ENCODE results near the gene KCNK4.

Gene KCNK4

DNA sequence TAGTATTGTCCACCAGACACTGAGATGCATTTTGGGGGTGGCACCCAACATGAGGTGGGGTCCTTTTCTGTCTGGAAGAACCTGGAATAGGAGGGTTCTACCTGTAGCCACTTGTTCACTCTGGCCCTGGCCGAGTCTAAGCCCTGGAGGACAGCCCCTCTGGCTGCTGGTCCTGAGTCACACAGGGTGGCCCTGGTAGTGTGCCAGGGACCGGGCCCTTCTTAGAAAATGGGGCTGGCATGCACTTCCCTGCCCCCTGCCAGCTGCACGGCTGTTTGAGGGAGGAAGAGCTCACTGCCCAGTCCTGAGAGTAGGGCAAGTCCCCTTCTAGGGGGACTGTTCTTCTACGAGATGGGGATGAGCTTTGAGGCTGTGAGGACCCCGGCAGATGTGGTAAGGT lies 37.6 kb upstream of the KCNK4 start:
- H3K4me3 ChIP-seq (ENCODE audit: low read depth, low read length), result no peak overlapping the region
- no peak for TF ChIP-seq CTCF (IDR thresholded peaks at IDR 0.05; ENCODE audit: control insufficient read depth, extremely low read depth, insufficient read depth)
- no peak for DNase-seq (ENCODE audit: low read depth)

GRCh38 chr11:64254326-64254725 lies 36.8 kb upstream of the KCNK4 start:
- DNase-seq (ENCODE audit: low read depth), result no peak
- no peak for TF ChIP-seq CTCF (IDR thresholded peaks at IDR 0.05; ENCODE audit: control insufficient read depth, extremely low read depth, insufficient read depth)
- no peak overlapping the region for H3K4me3 ChIP-seq (ENCODE audit: low read depth, low read length)

- no peak for TF ChIP-seq CTCF (IDR thresholded peaks at IDR 0.05; ENCODE audit: control insufficient read depth, extremely low read depth, insufficient read depth)
- no peak overlapping the region for H3K4me3 ChIP-seq (ENCODE audit: low read depth, low read length)
- no peak for DNase-seq (ENCODE audit: low read depth)
Observed at GRCh38 chr11:64255135-64256128, 35.7 kb upstream of the KCNK4 start.

DNA sequence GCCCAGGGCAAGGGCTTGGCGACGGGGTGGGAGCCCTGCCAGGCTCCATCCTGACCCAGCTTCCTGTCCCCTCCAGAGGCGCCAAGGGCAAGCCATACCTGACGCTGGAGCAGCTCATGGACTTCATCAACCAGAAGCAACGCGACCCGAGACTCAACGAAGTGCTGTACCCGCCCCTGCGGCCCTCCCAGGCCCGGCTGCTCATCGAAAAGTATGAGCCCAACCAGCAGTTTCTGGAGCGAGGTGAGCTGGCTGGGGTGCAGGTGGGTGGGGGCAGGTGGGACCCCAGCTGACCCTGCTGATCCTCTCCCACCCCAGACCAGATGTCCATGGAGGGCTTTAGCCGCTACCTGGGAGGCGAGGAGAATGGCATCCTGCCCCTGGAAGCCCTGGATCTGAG lies 34.8 kb upstream of the KCNK4 start:
- TF ChIP-seq CTCF (IDR thresholded peaks at IDR 0.05; ENCODE audit: control insufficient read depth, extremely low read depth, insufficient read depth), result no peak

GRCh38 chr11:64258356-64258755 lies 32.7 kb upstream of the KCNK4 start:
- no peak for TF ChIP-seq CTCF (IDR thresholded peaks at IDR 0.05; ENCODE audit: control insufficient read depth, extremely low read depth, insufficient read depth)
- DNase-seq (ENCODE audit: low read depth), result no peak
- H3K4me3 ChIP-seq (ENCODE audit: low read depth, low read length), result no peak overlapping the region

More for the DNA sequence above, 34.8 kb upstream of the KCNK4 start:
- DNase-seq (ENCODE audit: low read depth), result no peak
- H3K4me3 ChIP-seq (ENCODE audit: low read depth, low read length), result no peak overlapping the region

GRCh38 chr11:64258946-64259532 lies 32.1 kb upstream of the KCNK4 start:
- no peak overlapping the region for H3K4me3 ChIP-seq (ENCODE audit: low read depth, low read length)
- DNase-seq (ENCODE audit: low read depth), result no peak
- no peak for TF ChIP-seq CTCF (IDR thresholded peaks at IDR 0.05; ENCODE audit: control insufficient read depth, extremely low read depth, insufficient read depth)

Data from LNCaP clone FGC (cell line).